Activated CD4-positive, alpha-beta T cell treated with anti-CD3 and anti-CD28 coated beads for 48 hours (primary cell): ENCODE results near the gene ZNF525.
A peak's percentile ranks its signal among the peaks of the same experiment; 100 is the strongest.
"Not testable (repeated sequence)": the region's sequence is repeated elsewhere in the genome, so short reads cannot be mapped to it uniquely, and the experiment has no call there.

Experiments used
- DNase-seq: peaks from one replicate; pipeline ENCODE4 v3.0.0-alpha.2; 2020

The ZNF525 gene

DNA sequence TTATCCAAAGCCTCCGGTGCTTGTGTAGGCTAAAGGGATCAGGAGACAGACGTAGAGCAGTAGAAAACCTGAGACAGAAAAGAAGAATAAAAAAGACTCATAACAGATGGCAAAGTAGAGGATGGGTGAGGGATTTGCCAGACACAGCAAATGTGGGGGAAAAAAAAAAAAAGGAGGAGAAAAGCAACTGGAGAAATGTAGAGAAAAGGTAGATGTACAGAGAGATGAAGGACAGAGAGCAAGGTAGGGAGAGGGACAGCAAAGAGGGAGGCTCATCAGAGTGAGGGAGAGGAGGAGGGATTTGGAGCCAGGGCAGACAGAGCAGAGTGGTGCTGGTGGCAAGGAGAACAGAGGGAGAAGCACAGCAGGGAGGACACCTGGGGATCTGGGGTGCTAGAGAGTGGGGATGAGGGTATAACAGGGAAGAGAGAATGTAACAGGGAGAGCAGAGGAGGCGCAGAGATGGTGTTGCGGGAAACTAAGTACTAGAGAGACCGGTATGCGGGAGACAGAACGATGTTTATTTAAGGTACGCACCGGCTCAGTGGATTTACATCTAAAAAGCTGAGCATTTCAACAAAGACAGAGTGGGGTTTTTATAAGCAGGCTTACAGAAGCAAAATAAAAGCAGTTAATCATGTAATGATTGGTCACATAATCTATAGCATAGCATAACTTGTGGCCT lies 30.5 kb downstream of the ZNF525 start:
- DNase-seq, result not testable (repeated sequence)

DNA sequence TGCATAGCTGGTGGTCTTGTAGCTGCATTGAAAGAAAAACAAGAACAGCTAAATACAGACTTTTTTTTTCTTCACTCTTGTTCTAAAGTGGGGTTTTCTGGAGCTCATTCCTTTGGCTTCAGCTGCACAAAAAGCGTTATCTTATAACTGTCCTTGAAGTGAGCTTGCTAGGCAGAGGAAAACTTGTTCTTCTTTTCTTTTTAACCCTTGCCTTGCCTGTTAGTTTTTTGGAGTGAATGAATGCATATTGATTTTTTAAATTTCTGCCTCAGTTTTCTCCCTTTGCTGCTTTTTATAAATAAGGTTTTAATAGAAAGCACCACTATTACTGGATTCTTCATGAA lies 31.0 kb downstream of the ZNF525 start:
- no peak for DNase-seq

DNA sequence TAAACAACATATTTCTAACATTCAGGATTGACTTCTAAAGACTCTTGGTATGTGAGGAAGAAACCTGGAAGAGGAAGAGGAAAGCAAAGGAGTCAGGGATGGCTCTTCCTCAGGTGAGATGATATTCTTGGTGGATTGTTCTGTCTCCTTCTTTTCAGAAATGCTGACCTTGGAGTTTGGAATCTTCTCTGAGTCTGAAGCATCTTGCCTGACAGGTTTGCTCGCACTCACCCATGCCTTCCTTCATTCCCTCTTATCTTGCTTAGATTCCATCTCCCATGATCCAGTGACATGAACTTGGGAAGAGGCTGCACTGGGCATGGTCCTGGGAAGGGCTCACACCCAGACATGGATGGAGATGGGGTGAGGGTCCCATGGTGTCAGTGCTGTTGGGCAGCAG lies 32.4 kb downstream of the ZNF525 start:
- not testable (repeated sequence) for DNase-seq

DNA sequence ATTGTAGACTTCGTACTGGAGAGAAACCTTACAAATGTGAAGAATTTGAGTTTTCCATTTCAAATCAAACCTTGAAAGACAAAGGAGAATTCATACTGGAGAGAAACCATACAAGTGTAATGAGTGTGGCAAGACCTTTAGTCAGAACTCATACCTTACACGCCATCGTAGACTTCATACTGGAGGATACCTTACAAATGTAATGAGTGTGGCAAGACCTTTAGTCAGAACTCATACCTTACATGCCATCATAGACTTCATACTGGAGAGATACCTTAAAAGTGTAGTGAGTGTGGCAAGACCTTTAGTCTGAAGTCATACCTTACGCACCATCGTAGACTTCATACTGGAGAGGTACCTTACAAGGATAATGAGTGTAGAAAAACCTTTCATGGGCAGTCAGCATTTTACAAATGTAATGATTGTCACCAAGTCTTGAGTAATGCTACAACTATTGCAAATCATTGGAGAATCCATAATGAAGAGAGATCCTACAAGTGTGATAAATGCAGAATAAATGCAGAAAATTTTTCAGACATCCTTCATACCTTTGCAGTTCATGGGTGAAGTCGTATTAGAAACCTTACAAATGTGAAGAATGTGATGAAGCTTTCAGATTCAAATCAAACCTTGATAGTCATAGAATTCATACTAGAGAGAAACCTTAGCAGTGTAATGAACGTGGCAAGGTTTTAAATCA lies 44.1 kb downstream of the ZNF525 start:
- DNase-seq, result no peak

DNA sequence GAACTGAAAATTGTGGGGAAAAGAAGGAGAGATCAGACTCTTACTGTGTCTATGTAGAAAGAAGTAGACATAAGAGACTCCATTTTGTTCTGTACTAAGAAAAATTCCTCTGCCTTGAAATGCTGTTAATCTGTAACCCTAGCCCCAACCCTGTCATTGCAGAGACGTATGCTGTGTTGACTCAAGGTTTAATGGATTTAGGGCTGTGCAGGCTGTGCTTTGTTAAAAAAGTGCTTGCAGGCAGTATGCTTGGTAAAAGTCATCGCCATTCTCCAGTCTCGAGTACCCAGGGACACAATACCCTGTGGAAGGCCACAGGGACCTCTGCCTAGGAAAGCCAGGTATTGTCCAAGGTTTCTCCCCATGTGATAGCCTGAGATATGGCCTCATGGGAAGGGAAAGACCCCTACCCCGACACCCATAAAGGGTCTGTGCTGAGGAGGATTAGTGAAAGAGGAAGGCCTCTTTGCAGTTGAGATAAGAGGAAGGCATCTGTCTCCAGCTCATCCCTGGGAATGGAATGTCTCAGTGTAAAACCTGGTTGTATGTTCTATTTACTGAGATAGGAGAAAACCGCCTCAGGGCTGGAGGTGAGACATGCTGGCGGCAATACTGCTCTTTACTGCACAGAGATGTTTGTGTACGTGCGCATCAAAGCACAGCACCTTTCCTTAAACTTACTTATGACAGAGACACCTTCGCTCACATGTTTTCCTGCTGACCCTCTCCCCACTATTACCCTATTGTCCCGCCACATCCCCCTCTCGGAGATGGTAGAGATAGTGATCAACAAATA lies 55.2 kb downstream of the ZNF525 start:
- not testable (repeated sequence) for DNase-seq

DNA sequence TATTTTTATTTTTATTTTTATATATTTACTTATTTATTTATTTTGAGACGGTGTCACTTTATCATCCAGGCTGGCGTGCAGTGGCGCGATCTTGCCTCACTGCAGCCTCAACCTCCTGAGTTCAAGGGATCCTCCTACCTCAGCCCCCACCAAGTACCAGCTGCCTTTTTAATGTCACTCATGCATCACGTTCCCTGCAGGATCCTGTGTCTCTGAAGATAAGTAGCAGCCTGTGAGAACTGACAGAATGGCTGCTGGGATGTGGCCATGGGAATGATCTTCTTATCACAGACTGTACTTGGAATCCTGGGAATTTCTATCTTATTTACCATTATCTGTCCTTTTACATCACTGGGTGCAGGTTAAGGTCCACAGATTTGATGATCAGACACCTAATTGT lies 57.0 kb downstream of the ZNF525 start:
- no peak for DNase-seq

DNA sequence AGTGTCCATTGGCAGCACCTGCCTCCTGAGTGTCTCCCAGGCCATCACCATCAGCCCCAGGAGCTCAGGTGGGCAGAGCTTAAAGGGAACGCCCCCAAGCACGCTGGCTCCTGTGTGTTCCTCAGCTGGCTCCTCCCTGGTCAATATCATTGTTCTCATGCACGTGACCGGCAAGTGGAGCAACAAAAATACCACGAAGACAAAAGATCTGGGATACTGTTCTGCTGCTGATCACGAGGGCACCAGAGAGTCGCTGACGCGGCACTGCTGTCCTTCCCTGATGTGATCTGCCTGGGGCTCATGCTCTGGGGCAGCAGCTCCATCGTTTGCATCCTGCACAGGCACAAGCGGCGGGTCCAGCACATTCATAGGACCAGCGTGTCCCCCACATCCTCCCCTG lies 57.6 kb downstream of the ZNF525 start:
- not testable (repeated sequence) for DNase-seq

DNA sequence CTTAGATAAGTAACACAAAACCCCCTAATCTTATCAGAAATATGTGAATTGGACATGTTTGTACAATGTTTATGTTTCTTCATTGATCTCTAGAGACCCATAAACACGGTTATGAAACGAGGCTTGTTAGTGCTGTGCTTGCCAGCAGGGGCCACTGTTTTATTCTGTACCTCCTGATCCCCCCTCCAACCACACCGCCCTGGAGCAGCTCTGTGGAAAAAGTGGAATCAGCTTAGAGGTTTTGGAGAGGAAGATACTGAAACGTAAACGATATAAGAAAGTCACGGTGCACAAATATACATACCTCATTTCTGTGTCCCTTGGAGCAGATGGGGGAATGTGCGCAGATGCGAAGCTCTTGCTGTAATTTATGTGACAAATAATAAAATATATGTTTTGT lies 58.2 kb downstream of the ZNF525 start:
- not testable (repeated sequence) for DNase-seq

DNA sequence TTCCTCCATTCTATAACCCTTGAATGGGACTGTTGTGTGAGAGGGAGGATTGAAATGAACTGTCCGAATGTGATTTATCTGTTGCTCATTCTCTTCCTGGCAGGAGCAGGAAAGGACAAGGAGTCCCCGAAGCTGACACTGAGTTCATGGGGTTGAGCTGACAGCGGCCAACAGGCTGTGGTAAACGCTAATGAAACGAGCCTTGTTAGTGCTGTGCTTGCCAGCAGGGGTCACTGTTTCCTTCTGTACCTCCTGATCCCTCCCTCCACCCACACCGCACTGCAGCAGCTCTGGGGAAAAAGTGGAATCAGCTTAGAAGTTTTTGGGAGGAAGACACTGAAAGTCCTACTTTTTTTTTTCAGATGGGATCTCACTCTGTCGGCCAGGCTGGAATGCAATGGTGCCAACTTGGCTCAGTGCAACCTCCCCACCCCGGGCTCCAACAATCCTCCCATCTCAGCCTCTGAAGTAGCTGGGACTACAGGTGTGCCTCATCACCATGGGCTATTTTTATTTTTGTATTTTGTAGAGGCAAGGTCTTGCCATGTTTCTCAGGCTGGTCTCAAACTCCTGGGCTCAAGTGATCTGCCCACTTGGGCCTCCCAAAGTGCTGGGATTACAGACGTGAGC lies 59.6 kb downstream of the ZNF525 start:
- peak; percentile 77 for DNase-seq

DNA sequence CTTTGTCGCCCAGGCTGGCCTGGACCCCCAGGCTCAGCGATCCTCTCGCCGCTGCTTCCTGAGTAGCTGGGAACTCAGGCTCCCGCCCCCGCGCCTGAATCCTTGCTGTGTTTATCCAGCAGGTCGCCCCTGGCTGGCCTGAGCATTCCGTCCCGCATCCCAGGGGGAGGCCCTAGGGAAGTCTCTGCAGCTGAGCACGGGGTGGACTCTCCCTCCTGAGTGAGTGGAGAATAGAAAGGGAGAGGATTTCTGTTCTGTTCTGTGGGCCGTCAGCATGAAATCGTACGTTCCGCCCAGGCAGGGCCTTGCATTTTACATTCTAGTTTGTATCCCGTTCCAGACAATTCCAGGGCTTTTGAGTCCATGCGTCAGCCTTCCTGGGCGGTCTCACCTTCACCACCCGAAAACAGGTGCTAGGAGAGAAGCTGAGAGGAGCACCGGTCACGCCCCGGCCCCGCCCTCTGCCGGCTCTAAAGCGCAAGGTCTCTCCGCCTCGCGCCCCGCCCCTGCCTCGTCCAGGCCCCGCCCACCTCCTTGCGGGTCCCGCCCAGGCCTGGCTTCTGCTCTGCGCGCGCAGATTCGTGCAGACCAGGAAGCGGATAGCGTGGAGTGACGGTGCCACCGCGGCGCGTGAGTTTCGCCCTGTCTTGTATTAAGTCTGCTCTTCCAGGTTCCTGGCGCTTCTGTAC lies 66.0 kb downstream of the ZNF525 start, which contains the start of gene ZNF761:
ZNF761 (plus strand) TSS at position 586 of the 689 bp plus-strand sequence. CDS start 15,285 bp downstream, outside the sequence.
- DNase-seq, result peak; percentile 98

DNA sequence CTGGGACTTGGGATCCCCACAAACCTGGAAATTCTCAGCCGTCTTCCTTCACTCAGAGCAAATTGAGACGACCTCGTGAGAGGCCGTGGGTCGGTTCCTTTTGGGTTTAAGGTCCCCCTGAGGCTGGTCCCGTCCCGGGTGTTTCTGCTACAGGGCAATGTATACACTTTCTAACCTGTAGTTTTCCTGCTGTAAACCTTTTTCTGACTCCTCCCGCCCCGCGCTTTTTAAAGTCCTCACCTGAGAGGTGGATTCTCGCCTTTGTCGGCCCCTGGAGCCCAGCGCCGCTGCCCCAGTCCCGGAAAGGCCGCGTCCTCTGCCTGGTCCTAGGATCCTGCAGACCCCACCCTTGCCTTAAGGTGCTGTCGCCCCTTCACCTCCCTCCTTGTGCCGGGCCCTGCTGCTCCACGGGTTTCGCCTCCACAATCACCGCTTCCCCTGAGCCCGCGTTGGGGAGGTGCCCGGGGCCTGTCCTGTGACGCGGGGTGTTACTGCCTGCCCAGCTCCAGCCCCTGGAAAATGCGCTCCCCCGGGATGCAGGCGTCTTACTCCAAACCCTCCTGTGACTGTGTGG lies 66.7 kb downstream of the ZNF525 start:
- peak; percentile 42 for DNase-seq
